Adrenal gland (tissue), 12 donors: ENCODE measurements around the gene RING1. TPM values are rescaled to one million over a fixed set of nuclear protein-coding genes. Genes with fewer than 3 reads are reported as not detected.

Experiments used
- DNase-seq, 7 donors: peaks; one replicate each; pipeline ENCODE4 v3.0.0-alpha.2; 2019 to 2020
- H3K27ac ChIP-seq, 5 donors: fragments of 200-600 bp; sonication (generic) in 4 of 5; 1 replicate in 3 of 5; 2 replicates in 2 of 5; pipeline versions ENCODE4 v1.5.1 to v1.8.0; 2016 to 2020; ENCODE audit warnings: mild to moderate bottlenecking in 1 of 5
- H3K27me3 ChIP-seq: fragments of 200-600 bp; 2 replicates; pipeline ENCODE4 v1.8.0; 2021
- H3K36me3 ChIP-seq, 2 donors: fragments of 200-600 bp; replicated peaks in 1 of 2; 1 replicate in 1 of 2; 2 replicates in 1 of 2; pipeline versions ENCODE4 v1.5.1 to v1.8.0; 2018 to 2022
- H3K4me1 ChIP-seq, 2 donors: fragments of 200-600 bp; replicated peaks in 1 of 2; 1 replicate in 1 of 2; 2 replicates in 1 of 2; pipeline versions ENCODE4 v1.5.1 to v1.8.0; 2018 to 2021
- H3K4me3 ChIP-seq, 4 donors: fragments of 200-600 bp; sonication (generic) in 3 of 4; one replicate each; pipeline ENCODE4 v1.5.1; 2016 to 2018
- H3K9me3 ChIP-seq, 3 donors: fragments of 200-600 bp; sonication (generic) in 1 of 3; replicated peaks in 1 of 3; 1 replicate in 2 of 3; 2 replicates in 1 of 3; pipeline versions ENCODE4 v1.5.1 to v1.8.0; 2016 to 2021
- POLR2A ChIP-seq, 2 donors: fragments of 450-650 bp; IDR thresholded peaks; one replicate each; pipeline ENCODE4 v1.6.1; 2017; ENCODE audit warnings: antibody characterized with exemption in 2 of 2, mild to moderate bottlenecking in 2 of 2, moderate library complexity in 1 of 2
- WGBS, 4 donors: extraction: QIAGEN DNeasy Blood & Tissue Kit in 2 of 4; methylation state at CpG; one replicate each; pipeline versions ENCODE4 v1.1.5 to v1.1.7; 2013 to 2017; 5-methylcytosine and 5-hydroxymethylcytosine counted together
- intact Hi-C, 2 donors: fragments of 100-400 bp; cut with DNase I; formaldehyde crosslinking; loops; one replicate each; pipeline versions ENCODE4 v1.14.1 to v1.15.0; 2022 to 2023
- polyA plus RNA-seq, 3 donors: library from polyadenylated mRNA; stranded (reverse); fragments of 200-250 nt in 2 of 3; fragments of 350-450 nt in 1 of 3; fragmentation: Illumina TruSeq in 1 of 3; extraction: RNeasy Lipid Tissue Mini Kit (QIAGEN cat#74804) in 1 of 3; gene quantifications; one replicate each; pipeline ENCODE4 v1.2.3, GENCODE V29; 2013 to 2014
- total RNA-seq, 9 donors: library from RNA; depleted of rRNA in 4 of 9; stranded (reverse); fragments of >200 nt in 4 of 9; fragments of 120-200 nt in 1 of 9; fragmentation: NEBNext Ultra II Directional in 1 of 9; extraction: Animal tissue kit (Norgen Biotek cat#: 25700) in 1 of 9; gene quantifications; one replicate each; pipeline versions ENCODE4 v1.1.0 to v1.2.4, GENCODE V29; 2013 to 2023
- TF ChIP-seq, protein P1 (sequence below), 6 experiments: fragments of 450-650 bp in 4 of 6; fragments of 200-600 bp in 2 of 6; sonication (generic) in 1 of 6; IDR thresholded peaks; 1 replicate in 5 of 6; 2 replicates in 1 of 6; pipeline versions ENCODE4 v1.5.1 to v1.8.0; 2016 to 2021; ENCODE audit warnings: antibody characterized with exemption in 6 of 6, mild to moderate bottlenecking in 2 of 6, moderate library complexity in 1 of 6
- donor health status: healthy with polysubstance abuse.
- donor health status: Bipolar disorder and iron deficiency.
- donor health status: DM: yes; HTN: yes; CAD: no.
- donor health status: DM: no; HTN: no; CAD: no.
- donor health status: DM: no; HTN: no; CAD: no.
- donor health status: DM: yes; HTN: yes; CAD: no.

The RING1 gene
- total and polyA plus RNA-seq, 12 donors = 8.5 to 107 (median 32.4) TPM

DNA sequence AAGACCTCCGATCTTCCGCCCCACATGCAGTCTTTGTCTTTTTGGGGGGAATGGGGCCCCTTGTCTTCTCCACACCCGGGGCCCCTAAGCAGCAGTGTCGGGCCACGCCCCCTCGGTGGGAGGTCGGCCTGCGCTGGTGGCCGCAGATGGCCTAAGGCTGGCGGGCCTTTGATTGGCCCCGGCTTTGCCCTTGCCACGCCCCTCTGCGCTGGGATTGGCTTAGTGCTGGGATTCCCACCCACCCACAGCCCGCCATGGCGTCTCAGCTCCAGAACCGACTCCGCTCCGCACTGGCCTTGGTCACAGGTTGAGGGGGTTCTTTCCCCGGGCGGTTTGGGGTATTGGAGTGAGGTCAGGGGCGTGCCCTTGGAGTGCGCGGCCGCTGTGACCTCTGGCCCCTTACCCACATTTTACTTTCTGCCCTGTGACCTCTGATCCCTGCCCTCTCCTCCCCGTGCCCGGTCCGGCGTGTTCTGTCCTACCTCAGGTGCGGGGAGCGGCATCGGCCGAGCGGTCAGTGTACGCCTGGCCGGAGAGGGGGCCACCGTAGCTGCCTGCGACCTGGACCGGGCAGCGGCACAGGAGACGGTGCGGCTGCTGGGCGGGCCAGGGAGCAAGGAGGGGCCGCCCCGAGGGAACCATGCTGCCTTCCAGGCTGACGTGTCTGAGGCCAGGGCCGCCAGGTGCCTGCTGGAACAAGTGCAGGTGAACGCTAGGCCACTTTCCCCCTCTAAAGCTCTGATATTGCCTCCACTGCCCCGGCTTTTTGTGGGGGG, 3.7 kb upstream of the RING1 start, which contains the start of gene HSD17B8:
Gene HSD17B8, plus strand, starts transcription at position 241 of the 776 bp plus-strand sequence. Its CDS starts 14 bp downstream, at position 255.
- WGBS, 4 donors = 0 to 3% (median 0%) methylated on average over 7 to 48 of the region's 48 CpGs
- Histone ChIP-seq H3K36me3 (peaks cover 0 to 26% of the 10 kb centered on the region in 2 donors), H3K4me1 (peaks cover 30 to 43% of the 10 kb centered on the region in 2 donors), H3K9me3 (no peaks in the 10 kb centered on the region), H3K27me3 (no peaks in the 10 kb centered on the region), H3K4me3 (peak within 1 kb of the TSS; percentile 21 to 65 (median 38)), H3K27ac (peak within 1 kb of the TSS in 3 of 5 donors; percentile 28 to 76 (median 40))
- intact Hi-C loops = loop anchor here in 1 of 2 donors (5.0 kb wide), 1 partner anchor 43 kb away; no protein-coding TSS in a partner anchor
- peak; percentile 34 to 42 for TF ChIP-seq POLR2A (IDR thresholded peaks at IDR 0.05)
- TF ChIP-seq, protein P1, sequence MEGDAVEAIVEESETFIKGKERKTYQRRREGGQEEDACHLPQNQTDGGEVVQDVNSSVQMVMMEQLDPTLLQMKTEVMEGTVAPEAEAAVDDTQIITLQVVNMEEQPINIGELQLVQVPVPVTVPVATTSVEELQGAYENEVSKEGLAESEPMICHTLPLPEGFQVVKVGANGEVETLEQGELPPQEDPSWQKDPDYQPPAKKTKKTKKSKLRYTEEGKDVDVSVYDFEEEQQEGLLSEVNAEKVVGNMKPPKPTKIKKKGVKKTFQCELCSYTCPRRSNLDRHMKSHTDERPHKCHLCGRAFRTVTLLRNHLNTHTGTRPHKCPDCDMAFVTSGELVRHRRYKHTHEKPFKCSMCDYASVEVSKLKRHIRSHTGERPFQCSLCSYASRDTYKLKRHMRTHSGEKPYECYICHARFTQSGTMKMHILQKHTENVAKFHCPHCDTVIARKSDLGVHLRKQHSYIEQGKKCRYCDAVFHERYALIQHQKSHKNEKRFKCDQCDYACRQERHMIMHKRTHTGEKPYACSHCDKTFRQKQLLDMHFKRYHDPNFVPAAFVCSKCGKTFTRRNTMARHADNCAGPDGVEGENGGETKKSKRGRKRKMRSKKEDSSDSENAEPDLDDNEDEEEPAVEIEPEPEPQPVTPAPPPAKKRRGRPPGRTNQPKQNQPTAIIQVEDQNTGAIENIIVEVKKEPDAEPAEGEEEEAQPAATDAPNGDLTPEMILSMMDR (IDR thresholded peaks at IDR 0.05) = no peak
- DNase-seq = peak; percentile 91 to 97 (median 96)

DNA sequence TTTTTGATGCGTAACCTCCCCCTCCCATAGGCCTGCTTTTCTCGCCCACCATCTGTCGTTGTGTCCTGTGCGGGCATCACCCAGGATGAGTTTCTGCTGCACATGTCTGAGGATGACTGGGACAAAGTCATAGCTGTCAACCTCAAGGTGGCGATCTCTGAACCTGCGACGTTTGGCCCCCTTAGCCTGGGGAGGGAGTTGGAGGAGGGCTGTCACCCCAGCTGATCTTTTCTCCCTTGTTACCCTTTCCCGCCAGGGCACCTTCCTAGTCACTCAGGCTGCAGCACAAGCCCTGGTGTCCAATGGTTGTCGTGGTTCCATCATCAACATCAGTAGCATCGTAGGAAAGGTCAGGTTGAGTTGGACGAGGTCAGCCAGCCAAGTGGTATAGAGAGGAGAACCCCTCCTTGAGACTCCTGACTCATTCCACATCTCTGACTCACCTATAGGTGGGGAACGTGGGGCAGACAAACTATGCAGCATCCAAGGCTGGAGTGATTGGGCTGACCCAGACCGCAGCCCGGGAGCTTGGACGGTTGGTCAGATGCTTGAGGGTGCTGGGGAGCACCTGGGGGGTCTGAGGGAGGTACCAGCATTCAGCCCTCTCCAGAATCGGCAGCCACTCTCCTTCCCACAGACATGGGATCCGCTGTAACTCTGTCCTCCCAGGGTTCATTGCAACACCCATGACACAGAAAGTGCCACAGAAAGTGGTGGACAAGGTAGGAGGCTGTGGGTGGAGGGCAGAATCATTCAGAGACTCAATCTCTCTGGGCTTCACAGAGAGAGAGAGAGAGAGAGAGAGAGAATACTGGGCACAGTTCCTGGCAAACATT, 2.9 kb upstream of the RING1 start:
- no peak for DNase-seq
- intact Hi-C loops = loop anchor here in 1 of 2 donors (5.0 kb wide), 1 partner anchor 42 kb away; no protein-coding TSS in a partner anchor
- TF ChIP-seq, protein P1 (IDR thresholded peaks at IDR 0.05) = no peak
- no peak for TF ChIP-seq POLR2A (IDR thresholded peaks at IDR 0.05)
- Histone ChIP-seq H3K27ac (peak overlapping the region in 2 of 5 donors; percentile 28 to 76), H3K9me3 (no peaks in the 10 kb centered on the region), H3K27me3 (no peaks in the 10 kb centered on the region), H3K4me3 (peak overlapping the region in 1 of 4 donors; percentile 65), H3K36me3 (peaks cover 0 to 34% of the 10 kb centered on the region in 2 donors), H3K4me1 (peaks cover 30 to 42% of the 10 kb centered on the region in 2 donors)
- WGBS, 4 donors = 39 to 56% (median 51%) methylated on average over 10 to 17 of the region's 17 CpGs

DNA sequence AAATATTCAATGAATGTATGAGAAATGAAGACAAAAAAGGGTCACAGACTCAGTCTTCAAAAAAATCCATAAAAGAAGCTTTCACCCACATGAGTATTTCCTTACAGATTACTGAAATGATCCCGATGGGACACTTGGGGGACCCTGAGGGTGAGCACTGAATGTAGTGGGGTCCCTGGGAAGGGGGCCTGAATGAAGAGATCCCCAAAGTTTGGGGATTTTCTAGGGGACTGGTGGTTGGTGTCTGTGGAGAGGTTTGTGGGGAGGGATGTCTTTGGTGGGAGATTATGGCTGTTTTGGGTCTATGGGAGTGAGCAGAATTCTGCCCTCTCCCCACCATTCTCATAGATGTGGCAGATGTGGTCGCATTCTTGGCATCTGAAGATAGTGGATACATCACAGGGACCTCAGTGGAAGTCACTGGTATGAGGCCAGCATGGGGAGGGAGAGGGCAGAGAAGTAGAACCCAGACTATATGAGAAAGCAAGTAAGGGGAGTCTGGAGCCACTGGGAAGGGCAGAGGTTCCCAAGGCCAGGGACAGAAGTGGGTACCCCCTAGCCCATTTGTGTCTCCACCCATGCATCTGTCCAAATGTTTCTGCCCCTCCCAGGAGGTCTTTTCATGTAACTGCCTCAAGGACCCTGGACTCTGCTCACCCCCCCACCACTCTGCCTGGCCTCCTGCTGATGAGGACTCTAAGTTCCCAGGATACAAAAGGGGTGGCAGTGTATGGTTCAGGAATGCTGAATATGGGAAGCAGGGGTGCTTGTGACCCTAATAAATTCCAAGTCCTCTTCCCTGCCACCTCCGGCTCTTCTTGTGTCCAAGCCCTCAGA, 2.1 kb upstream of the RING1 start:
- DNase-seq = peak in 1 of 7 donors; percentile 24
- H3K27ac ChIP-seq = no peak overlapping the region
- H3K4me3 ChIP-seq = no peak overlapping the region
- intact Hi-C loops = loop anchor here in 1 of 2 donors (5.0 kb wide), 1 partner anchor 41 kb away; no protein-coding TSS in a partner anchor
- peaks cover 0 to 38% of the 10 kb centered on the region in 2 donors for H3K36me3 ChIP-seq
- 76 to 86% (median 82%) methylated on average over 2 to 3 of the region's 3 CpGs for WGBS, 4 donors
- no peaks in the 10 kb centered on the region for H3K9me3 ChIP-seq
- TF ChIP-seq POLR2A (IDR thresholded peaks at IDR 0.05) = no peak
- TF ChIP-seq, protein P1 (IDR thresholded peaks at IDR 0.05) = no peak
- peaks cover 29 to 42% of the 10 kb centered on the region in 2 donors for H3K4me1 ChIP-seq
- H3K27me3 ChIP-seq = no peaks in the 10 kb centered on the region
